ENCODE measurements around the gene LMAN1L.

LMAN1L gene

GRCh38 chr15:74795966-74796625 is 16.5 kb upstream of the LMAN1L start:
- Histone ChIP-seq H3K9ac (ENCODE audit: low read length in 2 of 2) (no peak overlapping the region), H3K4me3 (ENCODE audit: low read length in 2 of 2) (no peak overlapping the region), H3K27me3 (ENCODE audit: control insufficient read depth in 1 of 2, insufficient read depth in 2 of 2, low read length in 2 of 2) (no peaks in the 10 kb centered on the region), H3K27ac (ENCODE audit: low read length) (no peak overlapping the region), H3K9me3 (ENCODE audit: control insufficient read depth in 2 of 2, low read length in 2 of 2) (no peaks in the 10 kb centered on the region), H3K36me3 (ENCODE audit: control insufficient read depth in 2 of 2, insufficient read depth in 2 of 2, low read length in 2 of 2) (peaks cover 8 to 10% of the 10 kb centered on the region in 2 donors), H3K4me1 (ENCODE audit: control insufficient read depth, insufficient read depth, low read length) (peaks cover 12% of the 10 kb centered on the region)

GRCh38 chr15:74798388-74799254 is 14.0 kb upstream of the LMAN1L start:
- no peak overlapping the region for H3K4me3 ChIP-seq (ENCODE audit: low read length in 2 of 2)
- peaks cover 5% of the 10 kb centered on the region for H3K4me1 ChIP-seq (ENCODE audit: control insufficient read depth, insufficient read depth, low read length)
- peaks cover 15 to 17% of the 10 kb centered on the region in 2 donors for H3K36me3 ChIP-seq (ENCODE audit: control insufficient read depth in 2 of 2, insufficient read depth in 2 of 2, low read length in 2 of 2)
- H3K9me3 ChIP-seq (ENCODE audit: control insufficient read depth in 2 of 2, low read length in 2 of 2), result no peaks in the 10 kb centered on the region
- H3K27ac ChIP-seq (ENCODE audit: low read length), result no peak overlapping the region
- H3K9ac ChIP-seq (ENCODE audit: low read length in 2 of 2), result no peak overlapping the region
- H3K27me3 ChIP-seq (ENCODE audit: control insufficient read depth in 1 of 2, insufficient read depth in 2 of 2, low read length in 2 of 2), result no peaks in the 10 kb centered on the region

- Histone ChIP-seq H3K36me3 (ENCODE audit: control insufficient read depth in 2 of 2, insufficient read depth in 2 of 2, low read length in 2 of 2) (peaks cover 15 to 22% of the 10 kb centered on the region in 2 donors), H3K9ac (ENCODE audit: low read length in 2 of 2) (no peak overlapping the region), H3K4me1 (ENCODE audit: control insufficient read depth, insufficient read depth, low read length) (peaks cover 5% of the 10 kb centered on the region), H3K9me3 (ENCODE audit: control insufficient read depth in 2 of 2, low read length in 2 of 2) (no peaks in the 10 kb centered on the region), H3K27me3 (ENCODE audit: control insufficient read depth in 1 of 2, insufficient read depth in 2 of 2, low read length in 2 of 2) (no peaks in the 10 kb centered on the region), H3K4me3 (ENCODE audit: low read length in 2 of 2) (no peak overlapping the region), H3K27ac (ENCODE audit: low read length) (no peak overlapping the region)
These were observed 13.3 kb upstream of the LMAN1L start for GRCh38 chr15:74799255-74799855.

DNA sequence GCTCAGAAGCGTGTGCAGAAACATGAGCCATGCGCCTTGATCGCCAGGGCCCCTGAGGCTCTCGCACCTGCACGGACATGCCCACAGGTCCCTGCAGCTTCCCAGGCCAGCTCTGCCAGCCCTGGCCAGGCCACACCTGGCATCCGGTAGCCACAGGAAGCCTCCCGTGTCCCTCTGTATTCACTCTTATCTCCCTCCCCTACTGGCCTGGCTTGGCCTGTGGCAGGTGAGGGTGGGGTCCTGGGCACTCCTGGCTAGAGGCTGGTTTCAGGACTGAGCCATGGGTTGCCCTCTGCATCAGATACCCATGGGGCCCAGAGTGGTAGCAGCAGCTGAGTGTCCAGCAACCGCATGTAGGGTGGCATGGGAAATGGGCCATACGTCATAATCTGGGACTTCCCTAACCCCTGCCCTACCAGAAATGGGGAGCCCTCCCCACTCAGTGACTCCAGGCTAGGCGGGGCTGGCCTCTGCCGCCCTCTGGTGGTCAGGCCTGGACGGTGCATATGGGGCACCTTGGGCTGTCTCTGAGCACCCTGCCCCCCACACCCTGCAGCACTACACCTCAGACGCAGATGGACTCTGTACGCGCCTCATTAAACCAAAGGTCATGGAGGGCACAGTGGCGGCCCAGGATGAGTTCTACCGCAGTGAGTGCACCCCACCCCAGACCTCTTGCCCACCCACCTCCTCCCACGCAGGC is 12.6 kb upstream of the LMAN1L start:
- no peak overlapping the region for H3K27ac ChIP-seq (ENCODE audit: low read length)
- H3K27me3 ChIP-seq (ENCODE audit: control insufficient read depth in 1 of 2, insufficient read depth in 2 of 2, low read length in 2 of 2), result no peaks in the 10 kb centered on the region
- peaks cover 5% of the 10 kb centered on the region for H3K4me1 ChIP-seq (ENCODE audit: control insufficient read depth, insufficient read depth, low read length)
- H3K9ac ChIP-seq (ENCODE audit: low read length in 2 of 2), result no peak overlapping the region
- no peaks in the 10 kb centered on the region for H3K9me3 ChIP-seq (ENCODE audit: control insufficient read depth in 2 of 2, low read length in 2 of 2)
- no peak overlapping the region for H3K4me3 ChIP-seq (ENCODE audit: low read length in 2 of 2)
- H3K36me3 ChIP-seq (ENCODE audit: control insufficient read depth in 2 of 2, insufficient read depth in 2 of 2, low read length in 2 of 2), result peaks cover 15 to 22% of the 10 kb centered on the region in 2 donors

GRCh38 chr15:74800559-74801094 is 12.0 kb upstream of the LMAN1L start:
- no peak overlapping the region for H3K27ac ChIP-seq (ENCODE audit: low read length)
- peaks cover 15 to 22% of the 10 kb centered on the region in 2 donors for H3K36me3 ChIP-seq (ENCODE audit: control insufficient read depth in 2 of 2, insufficient read depth in 2 of 2, low read length in 2 of 2)
- H3K9ac ChIP-seq (ENCODE audit: low read length in 2 of 2), result no peak overlapping the region

GRCh38 chr15:74801311-74801997 is 11.2 kb upstream of the LMAN1L start:
- Histone ChIP-seq H3K9ac (ENCODE audit: low read length in 2 of 2) (no peak overlapping the region), H3K27me3 (ENCODE audit: control insufficient read depth in 1 of 2, insufficient read depth in 2 of 2, low read length in 2 of 2) (no peaks in the 10 kb centered on the region), H3K9me3 (ENCODE audit: control insufficient read depth in 2 of 2, low read length in 2 of 2) (no peaks in the 10 kb centered on the region), H3K36me3 (ENCODE audit: control insufficient read depth in 2 of 2, insufficient read depth in 2 of 2, low read length in 2 of 2) (peaks cover 15 to 22% of the 10 kb centered on the region in 2 donors), H3K27ac (ENCODE audit: low read length) (no peak overlapping the region), H3K4me3 (ENCODE audit: low read length in 2 of 2) (no peak overlapping the region), H3K4me1 (ENCODE audit: control insufficient read depth, insufficient read depth, low read length) (peaks cover 5% of the 10 kb centered on the region)

More at GRCh38 chr15:74800559-74801094, 12.0 kb upstream of the LMAN1L start:
- Histone ChIP-seq H3K9me3 (ENCODE audit: control insufficient read depth in 2 of 2, low read length in 2 of 2) (no peaks in the 10 kb centered on the region), H3K4me3 (ENCODE audit: low read length in 2 of 2) (no peak overlapping the region), H3K27me3 (ENCODE audit: control insufficient read depth in 1 of 2, insufficient read depth in 2 of 2, low read length in 2 of 2) (no peaks in the 10 kb centered on the region), H3K4me1 (ENCODE audit: control insufficient read depth, insufficient read depth, low read length) (peaks cover 5% of the 10 kb centered on the region)

GRCh38 chr15:74802290-74802689 is 10.3 kb upstream of the LMAN1L start:
- Histone ChIP-seq H3K27me3 (ENCODE audit: control insufficient read depth in 1 of 2, insufficient read depth in 2 of 2, low read length in 2 of 2) (no peaks in the 10 kb centered on the region), H3K36me3 (ENCODE audit: control insufficient read depth in 2 of 2, insufficient read depth in 2 of 2, low read length in 2 of 2) (peaks cover 15 to 22% of the 10 kb centered on the region in 2 donors), H3K27ac (ENCODE audit: low read length) (no peak overlapping the region), H3K4me3 (ENCODE audit: low read length in 2 of 2) (no peak overlapping the region), H3K4me1 (ENCODE audit: control insufficient read depth, insufficient read depth, low read length) (peaks cover 5% of the 10 kb centered on the region), H3K9me3 (ENCODE audit: control insufficient read depth in 2 of 2, low read length in 2 of 2) (no peaks in the 10 kb centered on the region), H3K9ac (ENCODE audit: low read length in 2 of 2) (no peak overlapping the region)

- no peak overlapping the region for H3K27ac ChIP-seq (ENCODE audit: low read length)
- no peak overlapping the region for H3K9ac ChIP-seq (ENCODE audit: low read length in 2 of 2)
- H3K36me3 ChIP-seq (ENCODE audit: control insufficient read depth in 2 of 2, insufficient read depth in 2 of 2, low read length in 2 of 2), result peaks cover 15 to 22% of the 10 kb centered on the region in 2 donors
- no peak overlapping the region for H3K4me3 ChIP-seq (ENCODE audit: low read length in 2 of 2)
- no peaks in the 10 kb centered on the region for H3K9me3 ChIP-seq (ENCODE audit: control insufficient read depth in 2 of 2, low read length in 2 of 2)
- no peaks in the 10 kb centered on the region for H3K27me3 ChIP-seq (ENCODE audit: control insufficient read depth in 1 of 2, insufficient read depth in 2 of 2, low read length in 2 of 2)
- H3K4me1 ChIP-seq (ENCODE audit: control insufficient read depth, insufficient read depth, low read length), result peaks cover 5% of the 10 kb centered on the region
These were observed 9.7 kb upstream of the LMAN1L start for GRCh38 chr15:74802862-74803447.

DNA sequence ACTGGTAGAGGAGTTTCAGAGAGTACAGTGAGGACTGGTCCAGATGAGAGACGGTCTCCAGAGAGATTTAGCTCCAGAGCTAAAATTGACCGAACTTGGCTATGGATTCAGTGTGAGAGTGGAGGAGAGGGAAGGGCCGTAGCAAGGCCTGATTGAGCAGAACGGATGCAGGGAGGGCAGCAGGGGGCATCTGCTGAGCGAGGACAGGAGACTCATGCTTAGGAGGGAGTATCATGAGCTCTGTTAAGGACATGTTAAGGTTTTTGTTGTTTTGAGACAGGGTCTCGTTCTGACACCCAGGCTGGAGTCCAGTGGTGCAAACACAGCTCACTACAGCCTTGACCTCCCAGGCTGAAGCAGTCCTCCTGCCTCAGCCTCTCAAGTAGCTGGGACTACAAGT is 7.7 kb upstream of the LMAN1L start:
- H3K9me3 ChIP-seq (ENCODE audit: control insufficient read depth in 2 of 2, low read length in 2 of 2), result no peaks in the 10 kb centered on the region
- no peaks in the 10 kb centered on the region for H3K27me3 ChIP-seq (ENCODE audit: control insufficient read depth in 1 of 2, insufficient read depth in 2 of 2, low read length in 2 of 2)
- peak overlapping the region in 1 of 2 donors; percentile 21 for H3K9ac ChIP-seq (ENCODE audit: low read length in 2 of 2)
- H3K4me1 ChIP-seq (ENCODE audit: control insufficient read depth, insufficient read depth, low read length), result peaks cover 2% of the 10 kb centered on the region
- H3K4me3 ChIP-seq (ENCODE audit: low read length in 2 of 2), result no peak overlapping the region
- H3K36me3 ChIP-seq (ENCODE audit: control insufficient read depth in 2 of 2, insufficient read depth in 2 of 2, low read length in 2 of 2), result peaks cover 5 to 15% of the 10 kb centered on the region in 2 donors
- no peak overlapping the region for H3K27ac ChIP-seq (ENCODE audit: low read length)

All from stomach smooth muscle (tissue), 2 donors.